ENCODE data around the gene GPX7.

Gene GPX7

GRCh38 chr1:52614671-52615070 is 12.5 kb downstream of the GPX7 start:
- no peak for ATAC-seq
- TF ChIP-seq ZFP30 (CRISPR knock-in tag; IDR thresholded peaks at IDR 0.05) (no peak), ZFP3 (CRISPR knock-in tag; IDR thresholded peaks at IDR 0.05) (no peak), GLIS3 (CRISPR knock-in tag; IDR thresholded peaks at IDR 0.05) (no peak), CREB5 (CRISPR knock-in tag; IDR thresholded peaks at IDR 0.05; ENCODE audit: low read depth) (no peak), ARNTL (CRISPR knock-in tag; IDR thresholded peaks at IDR 0.05; ENCODE audit: borderline replicate concordance, low read depth) (no peak), ZC3H10 (CRISPR knock-in tag; IDR thresholded peaks at IDR 0.05) (no peak), ISL1 (CRISPR knock-in tag; IDR thresholded peaks at IDR 0.05) (no peak), ESRRG (CRISPR knock-in tag; IDR thresholded peaks at IDR 0.05) (no peak), ZNF8 (CRISPR knock-in tag; IDR thresholded peaks at IDR 0.05) (no peak), CSRNP3 (CRISPR knock-in tag; IDR thresholded peaks at IDR 0.05) (no peak), TOX (CRISPR knock-in tag; IDR thresholded peaks at IDR 0.05; ENCODE audit: borderline replicate concordance) (no peak), ZNF565 (CRISPR knock-in tag; conservative IDR thresholded peaks at IDR 0.05; ENCODE audit: low read depth) (no peak), OSR1 (CRISPR knock-in tag; IDR thresholded peaks at IDR 0.05) (no peak), BACH2 (CRISPR knock-in tag; IDR thresholded peaks at IDR 0.05; ENCODE audit: borderline replicate concordance) (no peak)
- TF ChIP-seq, protein P1, sequence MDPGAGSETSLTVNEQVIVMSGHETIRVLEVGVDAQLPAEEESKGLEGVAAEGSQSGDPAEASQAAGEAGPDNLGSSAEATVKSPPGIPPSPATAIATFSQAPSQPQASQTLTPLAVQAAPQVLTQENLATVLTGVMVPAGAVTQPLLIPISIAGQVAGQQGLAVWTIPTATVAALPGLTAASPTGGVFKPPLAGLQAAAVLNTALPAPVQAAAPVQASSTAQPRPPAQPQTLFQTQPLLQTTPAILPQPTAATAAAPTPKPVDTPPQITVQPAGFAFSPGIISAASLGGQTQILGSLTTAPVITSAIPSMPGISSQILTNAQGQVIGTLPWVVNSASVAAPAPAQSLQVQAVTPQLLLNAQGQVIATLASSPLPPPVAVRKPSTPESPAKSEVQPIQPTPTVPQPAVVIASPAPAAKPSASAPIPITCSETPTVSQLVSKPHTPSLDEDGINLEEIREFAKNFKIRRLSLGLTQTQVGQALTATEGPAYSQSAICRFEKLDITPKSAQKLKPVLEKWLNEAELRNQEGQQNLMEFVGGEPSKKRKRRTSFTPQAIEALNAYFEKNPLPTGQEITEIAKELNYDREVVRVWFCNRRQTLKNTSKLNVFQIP (CRISPR knock-in tag; IDR thresholded peaks at IDR 0.05; ENCODE audit: borderline replicate concordance, low read depth) = no peak
- TF ChIP-seq, protein P2, sequence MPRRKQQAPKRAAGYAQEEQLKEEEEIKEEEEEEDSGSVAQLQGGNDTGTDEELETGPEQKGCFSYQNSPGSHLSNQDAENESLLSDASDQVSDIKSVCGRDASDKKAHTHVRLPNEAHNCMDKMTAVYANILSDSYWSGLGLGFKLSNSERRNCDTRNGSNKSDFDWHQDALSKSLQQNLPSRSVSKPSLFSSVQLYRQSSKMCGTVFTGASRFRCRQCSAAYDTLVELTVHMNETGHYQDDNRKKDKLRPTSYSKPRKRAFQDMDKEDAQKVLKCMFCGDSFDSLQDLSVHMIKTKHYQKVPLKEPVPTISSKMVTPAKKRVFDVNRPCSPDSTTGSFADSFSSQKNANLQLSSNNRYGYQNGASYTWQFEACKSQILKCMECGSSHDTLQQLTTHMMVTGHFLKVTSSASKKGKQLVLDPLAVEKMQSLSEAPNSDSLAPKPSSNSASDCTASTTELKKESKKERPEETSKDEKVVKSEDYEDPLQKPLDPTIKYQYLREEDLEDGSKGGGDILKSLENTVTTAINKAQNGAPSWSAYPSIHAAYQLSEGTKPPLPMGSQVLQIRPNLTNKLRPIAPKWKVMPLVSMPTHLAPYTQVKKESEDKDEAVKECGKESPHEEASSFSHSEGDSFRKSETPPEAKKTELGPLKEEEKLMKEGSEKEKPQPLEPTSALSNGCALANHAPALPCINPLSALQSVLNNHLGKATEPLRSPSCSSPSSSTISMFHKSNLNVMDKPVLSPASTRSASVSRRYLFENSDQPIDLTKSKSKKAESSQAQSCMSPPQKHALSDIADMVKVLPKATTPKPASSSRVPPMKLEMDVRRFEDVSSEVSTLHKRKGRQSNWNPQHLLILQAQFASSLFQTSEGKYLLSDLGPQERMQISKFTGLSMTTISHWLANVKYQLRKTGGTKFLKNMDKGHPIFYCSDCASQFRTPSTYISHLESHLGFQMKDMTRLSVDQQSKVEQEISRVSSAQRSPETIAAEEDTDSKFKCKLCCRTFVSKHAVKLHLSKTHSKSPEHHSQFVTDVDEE (CRISPR knock-in tag; IDR thresholded peaks at IDR 0.05) = no peak

DNA sequence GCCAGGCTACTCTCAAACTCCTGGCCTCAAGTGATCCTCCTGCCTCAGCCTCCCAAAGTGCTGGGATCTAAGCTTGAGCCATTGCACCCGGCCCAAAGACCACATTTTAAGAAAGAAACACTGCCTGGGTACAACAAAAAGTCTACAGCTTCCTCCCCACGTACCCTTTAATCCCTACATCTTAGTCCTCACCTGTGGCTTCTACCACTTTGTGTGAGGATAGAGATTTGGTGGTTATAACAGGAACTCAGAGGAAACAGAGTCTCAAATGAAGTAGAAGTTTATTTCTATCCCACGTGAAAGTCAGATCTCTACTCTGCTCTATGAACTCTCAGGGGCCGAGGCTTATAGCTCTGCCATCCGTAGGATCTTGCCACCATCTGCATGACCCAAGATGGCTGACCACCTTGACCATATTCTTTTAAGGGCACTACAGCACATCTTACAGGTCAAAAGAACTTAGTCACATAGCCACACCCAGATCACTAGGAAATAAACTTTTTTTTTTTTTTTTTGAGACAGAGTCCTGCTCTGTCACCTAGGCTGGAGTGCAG is 13.4 kb downstream of the GPX7 start:
- no peak for TF ChIP-seq PPARA (CRISPR knock-in tag; IDR thresholded peaks at IDR 0.05; ENCODE audit: borderline replicate concordance)
- no peak for TF ChIP-seq CSRNP3 (CRISPR knock-in tag; IDR thresholded peaks at IDR 0.05)
- TF ChIP-seq TOX (CRISPR knock-in tag; IDR thresholded peaks at IDR 0.05; ENCODE audit: borderline replicate concordance) = no peak
- TF ChIP-seq ZNF8 (CRISPR knock-in tag; IDR thresholded peaks at IDR 0.05) = no peak
- no peak for TF ChIP-seq OSR1 (CRISPR knock-in tag; IDR thresholded peaks at IDR 0.05)
- TF ChIP-seq ESRRG (CRISPR knock-in tag; IDR thresholded peaks at IDR 0.05) = no peak
- no peak for TF ChIP-seq SNAI2 (CRISPR knock-in tag; IDR thresholded peaks at IDR 0.05)
- no peak for TF ChIP-seq ARNTL (CRISPR knock-in tag; IDR thresholded peaks at IDR 0.05; ENCODE audit: borderline replicate concordance, low read depth)
- no peak for TF ChIP-seq ZFP30 (CRISPR knock-in tag; IDR thresholded peaks at IDR 0.05)
- TF ChIP-seq ZC3H10 (CRISPR knock-in tag; IDR thresholded peaks at IDR 0.05) = no peak
- TF ChIP-seq ISL1 (CRISPR knock-in tag; IDR thresholded peaks at IDR 0.05) = no peak

GRCh38 chr1:52621950-52622349 is 19.8 kb downstream of the GPX7 start:
- ATAC-seq = no peak
- TF ChIP-seq ZFP30 (CRISPR knock-in tag; IDR thresholded peaks at IDR 0.05) = no peak
- TF ChIP-seq CREB5 (CRISPR knock-in tag; IDR thresholded peaks at IDR 0.05; ENCODE audit: low read depth) = no peak
- TF ChIP-seq ARNTL (CRISPR knock-in tag; IDR thresholded peaks at IDR 0.05; ENCODE audit: borderline replicate concordance, low read depth) = no peak
- no peak for TF ChIP-seq RARB (CRISPR knock-in tag; IDR thresholded peaks at IDR 0.05)
- no peak for TF ChIP-seq PATZ1 (CRISPR knock-in tag; IDR thresholded peaks at IDR 0.05; ENCODE audit: borderline replicate concordance)
- TF ChIP-seq PPARA (CRISPR knock-in tag; IDR thresholded peaks at IDR 0.05; ENCODE audit: borderline replicate concordance) = no peak
- TF ChIP-seq, protein P1 (CRISPR knock-in tag; IDR thresholded peaks at IDR 0.05; ENCODE audit: borderline replicate concordance, low read depth) = no peak
- no peak for TF ChIP-seq ZNF8 (CRISPR knock-in tag; IDR thresholded peaks at IDR 0.05)
- TF ChIP-seq CSDC2 (CRISPR knock-in tag; IDR thresholded peaks at IDR 0.05) = no peak

More for the DNA sequence above, 13.4 kb downstream of the GPX7 start:
- no peak for ATAC-seq
